HG02642 (cell line): Measurements from ENCODE around the gene AUTS2.

Source experiments
- ATAC-seq: cut with Tn5 transposase; IDR thresholded peaks from one replicate; pipeline ENCODE4 v1.9.1; 2021; ENCODE audit warnings: mild to moderate bottlenecking; ENCODE audit not compliant: unreplicated experiment, poor library complexity

AUTS2 gene

DNA sequence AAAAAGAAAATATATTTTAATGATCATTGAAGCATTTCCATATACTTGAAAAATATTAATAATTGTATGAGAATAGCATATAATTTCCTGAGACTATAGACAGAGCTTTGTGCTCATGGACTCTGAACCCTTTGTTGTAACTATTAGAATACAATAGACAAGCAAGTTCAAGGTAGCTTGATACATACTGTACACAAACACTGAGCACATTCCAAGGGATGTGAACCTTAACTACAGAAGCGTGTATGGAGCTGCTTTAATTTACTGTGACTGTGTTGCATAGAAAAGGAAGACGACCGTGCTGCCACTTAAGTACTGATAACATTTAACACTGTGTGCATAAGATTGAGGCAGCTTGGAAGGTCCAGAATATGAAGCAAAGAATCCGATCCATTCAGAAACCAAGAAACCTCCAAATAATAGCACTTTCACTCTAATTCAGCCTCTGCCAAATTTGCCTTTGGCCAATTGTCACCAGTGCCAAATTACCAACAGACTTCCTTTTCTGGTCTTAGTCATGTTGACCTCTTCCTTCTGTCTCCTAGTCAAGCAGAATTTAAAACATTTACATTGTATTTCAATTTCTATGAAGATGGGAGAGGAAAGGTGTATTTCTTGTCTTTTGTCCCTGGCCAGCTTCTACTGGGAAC lies 967.6 kb downstream of the AUTS2 start:
- no peak for ATAC-seq

DNA sequence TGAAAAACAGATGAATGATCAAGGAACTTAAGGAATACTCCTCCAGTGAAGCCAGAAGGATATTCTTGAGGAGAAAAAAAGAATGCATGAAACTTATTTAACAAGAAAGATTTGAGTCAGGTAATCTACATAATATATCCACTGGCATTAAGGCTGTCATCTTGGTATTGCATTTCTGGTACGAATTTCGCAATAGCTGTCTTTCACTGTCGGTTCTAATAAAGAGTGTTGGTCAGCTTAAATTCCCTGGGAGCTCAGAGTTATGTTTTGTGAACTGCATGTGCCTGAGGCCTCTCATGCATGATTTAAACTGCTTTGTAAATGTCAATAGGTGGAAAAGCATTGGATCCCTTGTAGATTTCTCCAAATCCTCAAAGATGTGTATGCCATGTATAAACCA lies 968.4 kb downstream of the AUTS2 start:
- ATAC-seq: no peak

DNA sequence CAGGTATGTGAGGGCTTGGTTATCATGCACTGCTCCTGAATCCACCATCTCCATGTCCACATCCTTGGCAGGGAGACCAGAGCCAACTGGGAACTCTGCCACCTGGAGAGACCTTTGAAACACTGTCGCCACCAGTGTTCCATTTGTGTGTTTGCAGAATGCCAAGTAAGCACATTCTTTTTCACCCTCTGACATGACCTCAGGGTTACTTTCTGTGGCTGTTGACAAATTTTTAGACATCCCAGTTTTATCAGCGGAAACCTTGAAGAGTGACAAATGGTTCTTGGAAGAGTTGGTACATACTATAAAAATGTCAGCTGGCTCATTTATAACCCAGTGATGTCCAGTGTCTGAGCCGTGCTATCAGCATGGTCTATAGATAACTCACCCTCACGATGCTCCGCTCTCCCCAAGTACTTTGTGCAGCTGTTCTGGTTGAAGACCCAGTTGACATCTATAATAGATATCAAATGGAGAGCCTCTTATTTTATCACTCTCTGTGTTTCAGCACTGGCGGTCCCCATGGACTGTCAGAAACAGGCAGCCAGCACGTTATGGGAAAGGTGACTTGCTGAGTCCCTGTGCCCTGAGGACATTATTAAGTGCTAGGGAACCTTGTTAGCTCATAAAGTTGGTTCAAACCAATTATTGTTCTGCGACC lies 970.5 kb downstream of the AUTS2 start:
- no peak for ATAC-seq

DNA sequence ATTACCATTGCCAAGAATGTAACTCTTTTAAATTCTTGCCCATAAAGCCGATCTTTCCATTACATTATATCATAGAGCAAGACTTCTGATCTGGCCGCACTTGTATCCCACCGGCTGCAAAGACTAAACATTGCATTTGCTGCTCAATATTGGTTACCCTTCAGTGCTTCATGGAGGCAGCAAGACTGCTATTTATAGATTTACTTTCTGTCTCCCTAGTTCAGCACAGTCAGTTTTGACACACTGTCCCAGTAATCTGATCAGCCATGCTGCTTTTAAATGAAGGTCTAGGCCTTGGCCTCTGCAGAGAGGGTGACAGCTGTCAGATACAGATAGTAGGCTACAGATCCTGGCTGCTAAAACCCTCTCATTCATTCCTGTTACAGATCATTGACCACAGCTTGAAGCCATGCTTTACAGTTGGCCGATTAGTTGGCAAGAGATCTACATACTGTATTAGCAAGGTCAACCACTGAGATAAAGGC lies 971.1 kb downstream of the AUTS2 start:
- ATAC-seq: no peak

DNA sequence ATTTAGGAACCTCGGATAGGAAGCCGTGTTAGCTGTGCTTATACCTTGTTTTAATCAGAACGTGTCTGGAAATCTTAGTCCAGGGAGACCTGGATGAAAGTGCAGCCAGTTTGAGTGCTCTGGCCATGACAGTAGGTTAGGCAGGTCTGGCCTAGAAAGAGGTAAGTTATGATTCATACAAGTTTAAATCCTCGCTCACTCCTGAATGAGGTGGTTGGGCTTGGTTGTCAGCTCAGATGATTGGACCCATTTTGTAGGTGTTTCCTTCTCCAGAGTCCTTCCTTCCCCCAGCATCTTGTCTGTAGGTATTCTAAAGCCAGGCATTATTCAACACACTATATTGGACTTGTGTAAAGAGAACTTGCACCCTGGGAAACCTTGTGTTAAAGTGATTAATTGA lies 971.8 kb downstream of the AUTS2 start:
- ATAC-seq: no peak

DNA sequence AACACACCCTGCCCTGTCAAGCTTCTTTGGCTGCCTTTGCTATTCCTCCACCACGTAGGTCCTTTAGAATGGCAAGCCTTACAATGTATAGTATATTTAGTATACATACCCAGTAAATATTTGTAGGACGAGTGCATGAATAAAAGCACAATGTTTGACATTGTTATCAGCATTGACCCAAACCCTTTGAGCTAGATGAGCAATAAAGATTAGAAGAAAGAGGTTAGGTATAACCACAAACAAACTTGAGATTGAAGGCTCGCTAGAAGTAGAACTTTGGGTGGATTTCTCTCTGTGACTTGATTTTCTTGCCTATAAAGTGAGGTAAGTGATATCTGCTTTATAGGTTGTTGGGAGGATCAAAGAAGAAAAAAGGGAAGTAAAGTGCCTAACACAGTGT lies 972.7 kb downstream of the AUTS2 start:
- ATAC-seq: no peak

DNA sequence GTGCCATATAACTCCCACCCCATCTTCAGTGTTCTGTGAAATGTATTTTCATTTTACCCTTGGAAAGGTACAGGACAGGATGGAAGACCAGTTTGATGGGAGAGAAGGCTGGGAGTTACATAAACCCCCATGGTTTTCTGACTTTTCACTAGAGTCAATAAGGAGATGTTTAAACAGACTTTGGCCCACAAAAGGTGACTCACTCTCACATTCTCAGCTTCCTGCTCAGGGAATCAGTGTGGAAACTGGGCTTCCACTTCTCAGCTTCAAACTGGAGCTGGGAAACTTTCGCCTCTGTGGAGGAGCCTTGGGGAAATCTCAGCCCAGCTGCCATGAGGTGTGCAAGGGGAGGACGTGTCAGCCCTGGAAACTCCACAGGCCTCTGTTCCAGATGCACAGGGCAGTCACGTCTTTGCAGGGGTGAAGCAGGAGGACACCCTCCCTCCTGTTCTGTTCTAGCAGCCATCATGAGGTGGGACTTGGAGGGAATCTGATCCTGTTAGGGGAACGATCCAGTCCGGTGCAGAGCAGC lies 973.2 kb downstream of the AUTS2 start:
- no peak for ATAC-seq

DNA sequence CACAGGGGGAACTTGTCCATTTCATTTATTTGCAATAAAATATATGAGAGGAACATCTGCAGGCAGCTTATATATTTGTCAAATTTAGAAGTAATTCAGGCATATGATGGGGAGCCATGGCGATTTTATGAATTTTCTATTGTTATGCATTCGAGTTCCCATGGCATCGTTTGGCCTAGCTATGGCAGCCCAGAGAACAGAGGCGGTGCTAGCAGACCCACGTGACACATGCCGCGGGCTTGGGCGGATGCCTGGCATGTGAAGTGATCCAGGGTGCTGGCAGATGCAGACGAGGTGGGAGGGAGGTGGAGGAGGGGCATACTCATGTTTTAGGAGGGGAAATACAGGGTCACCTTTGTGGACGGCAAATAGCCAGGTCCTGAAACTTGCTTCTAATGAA lies 973.7 kb downstream of the AUTS2 start:
- ATAC-seq: no peak

DNA sequence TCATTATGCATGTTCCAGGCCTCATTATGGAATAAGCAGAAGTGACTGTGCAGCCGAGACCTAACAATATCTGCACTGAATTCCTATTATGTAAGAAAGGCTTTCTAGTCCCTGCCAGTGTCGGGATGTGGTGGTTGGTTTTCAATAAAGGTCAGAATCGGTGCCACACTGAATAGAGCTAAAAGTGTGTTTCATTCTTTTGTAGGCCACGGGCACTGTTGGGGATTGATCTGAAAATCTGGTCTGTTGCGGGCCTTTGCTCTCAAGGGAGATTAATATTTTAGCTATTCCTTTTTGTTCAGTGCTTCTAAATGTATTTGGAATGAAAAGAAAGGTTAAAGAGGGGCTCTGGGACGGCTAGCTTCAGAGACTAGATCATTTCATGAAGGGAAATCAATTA lies 974.3 kb downstream of the AUTS2 start:
- ATAC-seq: no peak

DNA sequence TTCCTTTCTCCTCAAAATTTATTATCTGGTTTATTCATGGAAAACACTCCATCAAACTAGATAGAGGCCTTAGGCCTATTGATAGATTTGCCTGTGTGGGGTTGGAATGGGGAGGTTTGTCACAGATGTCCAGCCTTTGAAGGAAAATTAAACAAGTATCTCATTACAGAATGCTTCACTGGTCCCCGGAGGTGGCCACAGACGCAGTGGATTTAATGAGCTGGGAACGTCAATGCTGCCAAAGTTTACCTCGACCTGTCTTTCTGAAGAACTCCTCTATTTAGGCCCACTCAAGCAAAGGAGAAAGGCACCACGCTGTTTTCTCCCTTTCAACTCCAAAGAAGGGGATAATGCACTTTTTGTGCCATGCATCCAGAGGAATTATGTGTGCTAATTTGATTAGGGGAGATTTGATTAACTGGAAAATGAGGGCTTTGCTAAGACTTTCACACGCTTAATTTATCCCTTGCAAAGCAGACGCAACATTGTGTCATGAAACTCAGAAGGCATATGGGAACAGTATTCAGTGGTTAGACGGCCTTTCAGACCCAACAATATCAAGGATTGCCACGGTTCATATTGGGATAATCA lies 974.9 kb downstream of the AUTS2 start:
- ATAC-seq: no peak

DNA sequence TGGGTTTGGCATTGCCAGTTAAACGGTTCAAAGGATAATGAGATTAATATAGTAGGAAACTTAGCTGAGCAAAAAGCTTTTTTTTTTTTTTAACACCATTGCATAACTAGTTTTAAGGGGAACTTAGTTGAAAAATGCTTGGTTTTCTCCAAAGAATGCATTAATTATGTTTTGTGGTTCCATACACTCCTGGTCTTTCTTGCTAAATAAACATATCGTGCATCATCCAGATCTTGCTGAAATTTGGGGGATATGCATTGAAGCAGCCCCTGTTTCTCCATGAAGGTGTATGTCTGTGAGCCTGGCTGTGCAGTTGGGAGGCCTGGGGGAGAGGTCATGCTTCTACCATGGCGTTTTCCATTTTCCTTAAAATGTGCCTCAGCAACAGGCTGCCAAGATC lies 975.4 kb downstream of the AUTS2 start:
- ATAC-seq: no peak

DNA sequence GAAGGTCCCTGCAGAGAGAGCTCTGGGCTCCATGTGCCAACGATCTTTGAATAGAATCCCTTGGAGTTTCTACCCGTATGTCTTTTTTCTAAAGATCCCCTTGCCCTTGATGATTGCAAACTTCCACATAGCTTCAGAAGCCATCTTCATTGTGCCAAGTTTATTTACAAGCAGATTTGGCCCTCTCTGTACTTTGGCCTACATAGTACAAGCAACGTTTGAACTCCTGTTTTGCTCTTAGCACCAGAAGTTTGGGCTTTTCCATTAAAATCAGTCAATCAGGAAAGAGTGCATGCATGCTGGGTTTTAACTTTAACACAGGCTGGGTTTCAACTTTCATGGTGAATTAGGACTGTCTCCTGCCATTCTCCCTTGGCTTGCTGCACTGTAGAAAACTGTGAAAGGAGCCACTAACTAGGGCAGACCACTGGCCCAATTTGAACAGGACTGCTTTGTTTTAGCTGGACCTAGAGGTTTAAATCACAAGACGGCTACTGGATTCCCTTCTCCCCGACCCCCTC lies 976.1 kb downstream of the AUTS2 start:
- no peak for ATAC-seq

DNA sequence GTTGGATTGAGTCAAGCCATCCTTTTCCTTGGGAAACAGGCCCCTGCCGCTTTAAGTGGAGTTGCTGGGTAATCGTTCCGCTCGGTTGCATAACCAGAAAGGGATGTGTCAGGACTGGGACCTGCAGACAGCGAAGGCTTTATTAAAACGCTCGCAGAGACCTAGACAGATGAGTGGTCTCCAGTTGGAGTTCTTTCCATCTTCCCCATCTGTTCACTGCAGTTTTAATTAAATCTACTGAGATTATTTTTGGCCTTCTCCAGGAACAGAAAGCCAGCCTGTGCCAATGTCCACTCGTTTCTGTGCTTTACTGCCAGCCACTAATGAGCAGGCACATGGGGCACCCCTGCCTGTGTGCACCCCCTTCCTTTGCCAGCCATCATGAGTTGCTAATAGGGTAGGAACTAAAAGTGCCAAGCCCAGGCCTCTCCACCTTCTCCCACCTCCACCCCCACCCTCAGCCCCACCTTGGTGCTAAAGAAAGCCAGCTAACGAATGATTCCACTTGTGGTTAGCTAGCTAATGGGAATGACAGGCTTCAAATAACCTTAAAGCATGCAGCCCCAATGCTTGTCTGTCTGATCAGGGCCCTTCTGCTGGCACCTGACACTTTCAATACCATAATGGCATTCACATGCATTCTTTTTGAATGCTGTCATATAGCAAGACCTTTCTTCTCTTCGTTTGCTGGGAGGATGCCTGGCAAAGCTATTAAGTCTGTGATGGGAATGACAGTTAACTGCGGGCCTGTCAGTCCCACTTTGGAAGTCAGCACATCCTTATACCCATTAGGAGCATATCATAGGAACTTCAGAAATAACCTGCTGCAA lies 976.9 kb downstream of the AUTS2 start:
- no peak for ATAC-seq

DNA sequence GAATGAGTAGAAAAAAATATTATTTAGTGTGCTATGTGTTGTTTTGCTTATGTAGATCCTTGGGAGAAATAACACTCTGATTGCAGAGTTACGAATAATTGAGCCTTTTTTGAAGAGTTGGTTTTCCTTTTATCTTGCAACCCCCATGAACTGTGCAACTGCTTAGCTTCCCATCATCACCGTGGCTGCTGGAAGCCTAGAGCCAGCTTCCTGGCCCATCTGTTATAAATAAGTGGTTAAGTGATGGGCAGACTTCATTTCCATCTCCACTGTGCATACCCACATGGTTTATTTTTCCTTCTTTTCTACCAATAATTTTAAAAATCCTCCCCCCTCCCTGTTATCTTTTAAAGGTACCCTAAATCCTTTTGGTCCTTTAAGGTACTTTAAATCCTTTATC lies 978.8 kb downstream of the AUTS2 start:
- no peak for ATAC-seq

DNA sequence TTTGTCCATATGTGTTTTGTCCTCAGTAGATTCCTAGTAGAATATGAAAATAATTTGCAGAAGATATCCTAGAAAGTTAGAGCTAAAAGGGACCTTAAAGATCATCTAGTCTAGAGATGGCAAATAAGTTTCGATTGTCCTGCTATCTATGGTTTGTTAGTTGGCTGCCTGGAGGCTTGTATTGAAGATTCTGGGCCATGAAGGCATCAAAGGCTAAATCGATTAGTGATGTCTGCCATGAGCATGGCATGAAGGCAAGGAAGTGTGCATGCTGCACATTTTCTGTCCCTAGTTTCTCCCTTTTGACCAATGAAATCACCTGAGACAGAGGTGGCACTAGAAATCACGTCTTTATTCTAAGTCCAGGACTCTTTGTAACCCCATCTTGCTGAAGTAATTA lies 979.9 kb downstream of the AUTS2 start:
- ATAC-seq: no peak

DNA sequence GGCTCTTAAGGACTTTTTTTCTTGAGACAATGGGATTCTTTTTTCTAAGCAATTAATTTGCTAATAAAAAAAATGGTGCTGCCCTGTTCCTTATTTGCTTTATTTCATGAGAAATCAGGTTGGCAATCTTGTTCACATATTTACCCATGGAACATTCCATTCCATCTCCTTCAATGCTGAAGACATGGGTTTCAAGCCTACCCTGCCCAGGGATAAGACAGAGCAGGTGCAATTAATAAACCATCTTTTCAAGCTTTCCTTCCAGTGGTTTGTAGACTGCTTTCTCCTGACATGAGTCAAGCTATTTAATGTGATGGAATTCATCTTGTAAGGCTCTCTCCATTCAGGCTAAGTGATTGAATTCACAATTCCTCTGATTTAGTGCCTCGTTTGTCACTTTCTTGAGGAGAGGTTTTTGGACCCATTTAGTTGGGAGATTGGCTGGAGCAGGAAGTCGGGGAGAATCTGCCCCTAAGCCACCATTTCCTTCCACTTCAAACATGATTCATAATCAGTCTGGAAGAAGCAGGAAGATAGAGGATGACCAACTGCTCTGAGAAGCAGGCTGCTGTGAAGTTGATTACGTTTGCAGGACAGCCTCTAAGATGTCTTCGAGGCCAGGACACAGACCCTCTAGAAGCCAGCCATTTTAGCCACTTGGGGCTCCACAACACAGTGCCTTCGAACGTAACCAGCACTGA lies 981.3 kb downstream of the AUTS2 start:
- no peak for ATAC-seq

DNA sequence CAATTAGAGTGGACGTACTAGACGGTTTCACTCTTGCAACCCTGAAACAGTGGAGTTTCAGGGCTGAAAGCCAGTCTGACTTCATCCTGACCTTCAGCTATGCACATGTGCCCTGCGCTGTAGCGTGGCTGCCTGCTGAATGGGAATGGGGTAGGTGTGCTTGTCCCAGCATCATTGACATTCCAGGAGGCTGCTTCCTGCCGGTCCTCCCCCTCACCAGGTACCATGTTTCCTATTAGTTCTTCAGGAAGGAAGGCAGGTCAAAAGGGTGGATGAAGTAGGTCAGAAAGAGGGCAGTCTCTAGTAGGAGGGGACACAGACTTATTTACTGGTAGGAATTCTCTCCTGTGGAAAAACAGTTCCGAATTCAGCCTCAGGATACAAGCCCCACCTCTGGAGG lies 981.9 kb downstream of the AUTS2 start:
- no peak for ATAC-seq

DNA sequence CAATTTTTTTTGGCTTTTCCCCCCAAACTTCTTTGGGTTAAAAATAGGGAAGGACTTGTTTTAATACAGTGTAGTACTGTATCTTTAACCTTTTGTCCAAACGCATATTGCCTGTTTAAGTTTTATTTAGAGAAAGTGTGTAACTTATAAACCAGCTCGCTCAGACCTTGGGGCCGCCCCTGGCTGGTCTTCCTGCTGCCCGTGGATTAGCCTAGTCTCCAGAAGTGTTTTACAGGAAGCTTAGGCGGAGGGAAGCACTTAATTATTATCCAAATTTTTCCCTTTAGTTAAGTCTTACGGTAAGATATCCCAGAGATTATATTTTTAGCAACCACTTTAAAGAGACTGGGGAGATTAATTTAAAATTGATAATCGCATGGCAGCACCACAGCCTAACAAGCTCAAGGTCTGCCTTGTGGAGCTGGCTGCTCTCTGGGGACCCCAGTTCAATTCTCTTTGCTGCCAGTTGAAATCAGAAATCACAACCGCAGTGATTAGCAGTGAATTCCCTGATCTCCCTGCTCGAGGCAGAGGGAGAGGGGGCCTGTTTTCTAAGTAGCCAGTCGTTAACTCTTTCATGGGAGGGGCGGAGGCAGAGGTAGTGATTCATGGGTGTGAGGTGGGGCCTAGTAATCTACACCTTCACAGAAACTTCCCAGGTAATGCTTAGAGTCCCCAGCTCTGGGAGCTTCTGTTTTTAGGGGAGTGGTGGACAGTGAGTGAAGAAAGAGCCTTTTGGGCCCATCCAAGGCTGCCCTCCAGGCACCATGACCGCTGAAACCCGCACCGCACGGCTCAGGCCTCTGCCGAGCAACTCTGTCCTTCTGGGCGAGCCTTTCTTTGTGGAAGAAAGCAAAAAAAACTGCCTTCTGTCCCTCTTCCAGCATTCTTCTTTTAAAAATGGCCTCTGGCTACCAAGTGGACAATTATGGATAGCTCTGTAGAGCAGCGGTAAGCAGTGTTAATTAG lies 984.9 kb downstream of the AUTS2 start:
- ATAC-seq: no peak
